Stimulated activated CD8-positive, alpha-beta memory T cell treated with anti-CD3 and anti-CD28 coated beads, Interleukin-7, amount 100 ng/mL, for 48 hours (primary cell): ENCODE data around the gene DOK6.

Source experiments
- DNase-seq, 2 donors: peaks; one replicate each; pipeline ENCODE4 v3.0.0-alpha.2; 2020; ENCODE audit warnings: low read depth in 1 of 2; ENCODE audit errors: extremely low read depth in 1 of 2

Gene DOK6

GRCh38 chr18:69531973-69532372 lies 131.3 kb downstream of the DOK6 start:
- DNase-seq = no peak

DNA sequence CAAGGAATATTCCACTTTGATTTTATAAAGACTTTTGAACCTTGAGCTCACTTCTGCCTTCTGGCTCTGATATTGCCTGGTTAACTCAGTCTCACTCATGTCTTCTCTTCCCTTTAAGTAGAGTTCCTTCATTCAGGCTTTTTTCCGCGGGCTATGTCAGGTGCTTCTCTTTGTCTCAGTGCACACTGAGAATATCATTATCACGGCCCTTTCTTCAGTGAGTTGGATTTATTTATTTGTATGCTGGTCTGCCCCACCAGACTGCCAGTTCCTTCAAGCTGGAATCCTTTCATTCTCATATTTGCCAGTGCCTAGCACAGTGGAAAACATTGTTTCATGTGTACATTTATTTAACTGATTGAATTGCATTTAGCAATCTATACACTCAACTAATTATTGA lies 136.5 kb downstream of the DOK6 start:
- no peak for DNase-seq

DNA sequence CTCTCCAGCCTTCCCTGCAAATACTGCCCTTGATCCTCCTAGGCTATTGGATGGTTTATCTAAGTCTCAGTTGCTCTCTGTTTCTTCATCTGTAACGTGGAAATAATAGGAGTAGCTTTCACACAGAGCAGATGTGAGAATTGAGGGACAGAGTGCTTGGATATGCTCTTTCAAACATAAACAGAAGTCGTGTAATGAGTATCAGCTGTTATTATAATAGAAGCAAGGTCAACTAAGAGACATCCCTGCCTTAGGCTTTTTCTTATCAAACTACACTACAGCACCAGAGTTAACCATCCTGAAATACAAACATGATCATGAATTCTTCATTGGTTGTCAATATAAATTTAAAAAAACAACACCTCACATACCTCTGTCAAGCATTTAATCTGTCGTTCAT lies 138.2 kb downstream of the DOK6 start:
- no peak for DNase-seq

- DNase-seq = no peak
Observed at GRCh38 chr18:69539404-69539803, 138.7 kb downstream of the DOK6 start.

GRCh38 chr18:69556228-69556627 lies 155.5 kb downstream of the DOK6 start:
- DNase-seq = no peak

DNA sequence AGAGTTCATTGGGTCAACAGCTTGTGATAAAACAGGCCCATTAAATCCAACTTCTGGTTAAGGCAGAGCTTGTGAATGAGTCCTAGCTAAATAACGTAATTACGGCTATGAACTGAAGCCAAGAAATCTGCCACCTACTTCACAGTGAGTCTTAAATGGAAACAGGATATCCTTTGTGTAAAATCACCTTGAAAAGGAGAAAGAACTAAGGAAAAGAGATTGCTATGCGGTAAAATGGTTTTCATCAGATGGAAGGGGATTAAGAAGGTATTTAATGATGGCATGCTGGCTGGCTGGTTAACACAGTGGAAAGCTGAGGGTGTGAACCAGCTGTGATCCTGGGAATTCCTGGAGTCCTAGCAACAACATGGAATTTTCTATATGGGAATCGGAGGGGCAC lies 156.6 kb downstream of the DOK6 start:
- no peak for DNase-seq

DNA sequence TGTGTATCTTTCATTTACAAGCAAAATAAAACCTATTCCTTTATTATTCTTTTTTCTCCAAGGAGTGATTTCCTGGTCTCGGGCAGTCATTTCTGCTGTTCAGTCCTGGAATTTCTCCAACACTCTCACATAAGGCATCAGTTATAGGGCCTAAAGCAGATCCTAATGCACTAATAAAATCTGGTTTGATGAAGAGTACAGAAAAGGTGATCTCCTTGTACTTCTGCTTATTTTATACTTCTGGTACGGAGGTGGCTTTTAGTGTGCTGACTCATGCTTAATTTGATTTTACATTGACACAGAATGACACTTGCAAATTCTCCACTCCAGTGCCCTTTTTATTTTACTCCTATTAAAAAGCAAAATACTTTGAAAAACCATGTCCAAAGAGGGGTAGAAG lies 157.4 kb downstream of the DOK6 start:
- no peak for DNase-seq

- DNase-seq = no peak
Observed at GRCh38 chr18:69559604-69560003, 158.9 kb downstream of the DOK6 start.

- DNase-seq = no peak
Observed at GRCh38 chr18:69564602-69565001, 163.9 kb downstream of the DOK6 start.

GRCh38 chr18:69567813-69568488 lies 167.3 kb downstream of the DOK6 start:
- DNase-seq = no peak

DNA sequence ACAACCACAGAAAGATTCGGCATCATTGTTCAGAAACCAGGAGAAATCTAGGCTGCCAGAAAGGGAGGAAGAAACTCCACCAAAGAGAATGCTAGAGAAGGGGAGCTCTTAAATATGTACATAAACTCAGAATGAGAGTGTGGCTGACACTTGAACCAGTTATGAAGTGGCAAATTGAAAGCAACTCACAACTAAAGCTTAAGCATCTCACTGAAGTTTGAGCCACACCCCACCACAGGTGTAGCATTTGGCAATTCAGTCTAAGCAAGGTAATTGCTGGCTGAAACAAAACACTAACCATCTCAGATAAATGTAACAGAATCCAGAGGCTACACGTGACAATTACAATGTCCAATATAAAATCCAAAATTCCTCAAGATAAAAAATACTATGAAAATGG lies 168.4 kb downstream of the DOK6 start:
- DNase-seq = no peak

DNA sequence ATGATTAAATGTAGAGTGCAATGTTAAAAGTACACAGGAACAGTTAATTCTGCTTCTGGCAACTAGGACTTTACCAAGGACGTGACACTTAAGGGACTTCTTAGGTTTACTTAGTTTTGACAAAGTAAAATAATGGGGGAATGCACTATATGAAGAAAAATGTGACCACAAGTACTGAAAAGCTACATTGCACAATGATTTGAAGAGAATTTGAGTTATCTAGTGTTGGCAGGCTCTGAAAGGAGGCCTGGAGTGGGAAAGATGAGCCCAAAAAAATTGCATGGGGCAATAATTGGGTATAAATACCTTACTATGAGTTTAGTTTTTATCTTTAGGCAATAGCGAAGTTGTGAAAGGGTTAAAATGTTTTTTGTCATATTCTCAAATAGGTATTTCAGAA lies 173.7 kb downstream of the DOK6 start:
- no peak for DNase-seq

- DNase-seq = no peak
Observed at GRCh38 chr18:69580107-69580506, 179.4 kb downstream of the DOK6 start.

GRCh38 chr18:69584429-69584828 lies 183.7 kb downstream of the DOK6 start:
- no peak for DNase-seq

- DNase-seq = no peak
Observed at GRCh38 chr18:69585696-69586095, 185.0 kb downstream of the DOK6 start.

DNA sequence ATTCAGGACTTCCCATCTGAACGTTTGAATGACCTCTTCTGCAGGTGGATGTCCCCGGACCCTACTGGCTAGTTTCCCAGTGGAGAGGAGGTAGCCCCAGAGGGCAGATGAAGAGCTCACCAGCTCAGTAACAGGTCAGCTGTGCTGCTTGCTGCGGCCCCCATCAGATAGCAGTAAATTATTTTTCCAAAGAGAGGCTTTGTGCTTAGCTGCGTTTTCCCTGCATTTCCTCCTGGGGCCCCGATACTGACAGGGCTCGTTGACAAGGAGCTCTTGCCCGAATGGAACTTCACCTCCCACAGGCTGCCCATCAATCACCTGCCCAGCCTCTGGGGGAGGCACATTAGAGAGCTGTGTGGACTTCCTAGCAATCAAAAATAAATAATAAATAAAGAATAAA lies 185.8 kb downstream of the DOK6 start:
- no peak for DNase-seq

DNA sequence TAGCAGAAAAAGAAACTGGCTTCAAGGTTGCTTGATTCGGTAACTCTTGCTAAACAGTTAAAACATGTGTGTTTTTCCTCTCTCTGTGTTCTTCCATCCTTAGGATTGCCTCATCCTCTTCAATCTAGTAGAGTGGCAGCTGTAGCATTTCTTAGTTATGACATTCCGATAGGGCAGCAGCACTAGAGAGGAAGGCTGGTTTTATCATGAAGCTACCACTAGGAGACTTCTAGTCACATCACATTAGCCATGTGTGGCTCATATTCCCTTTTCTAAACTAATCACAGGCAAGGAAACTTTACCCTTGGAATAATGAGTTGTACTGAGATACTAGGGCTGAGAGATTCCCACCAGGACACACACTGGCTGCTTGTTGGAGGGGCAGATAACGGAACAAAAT lies 187.6 kb downstream of the DOK6 start:
- DNase-seq = no peak

- DNase-seq = no peak
Observed at GRCh38 chr18:69590150-69590549, 189.5 kb downstream of the DOK6 start.

- DNase-seq = no peak
Observed at GRCh38 chr18:69596345-69596744, 195.7 kb downstream of the DOK6 start.

- no peak for DNase-seq
Observed at GRCh38 chr18:69597561-69597960, 196.9 kb downstream of the DOK6 start.

DNA sequence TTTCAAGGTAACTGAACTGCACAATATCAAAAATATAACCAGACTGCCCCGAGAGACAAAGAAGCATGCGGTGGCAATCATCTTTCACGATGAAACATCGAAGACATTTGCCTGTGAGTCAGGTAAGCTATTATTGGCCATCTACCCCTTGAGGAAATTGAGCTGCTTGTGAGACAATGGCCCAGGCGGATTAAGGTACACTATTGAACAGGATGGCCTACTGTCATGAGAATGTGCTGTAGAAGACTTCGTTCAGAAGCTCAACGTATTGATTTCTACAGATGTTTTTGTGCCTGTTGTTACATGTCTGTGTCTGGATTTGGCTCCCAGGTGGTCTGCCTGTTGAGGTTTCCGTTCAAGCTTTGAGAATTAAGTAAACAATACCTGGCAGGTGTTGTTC lies 198.7 kb downstream of the DOK6 start:
- DNase-seq = no peak

DNA sequence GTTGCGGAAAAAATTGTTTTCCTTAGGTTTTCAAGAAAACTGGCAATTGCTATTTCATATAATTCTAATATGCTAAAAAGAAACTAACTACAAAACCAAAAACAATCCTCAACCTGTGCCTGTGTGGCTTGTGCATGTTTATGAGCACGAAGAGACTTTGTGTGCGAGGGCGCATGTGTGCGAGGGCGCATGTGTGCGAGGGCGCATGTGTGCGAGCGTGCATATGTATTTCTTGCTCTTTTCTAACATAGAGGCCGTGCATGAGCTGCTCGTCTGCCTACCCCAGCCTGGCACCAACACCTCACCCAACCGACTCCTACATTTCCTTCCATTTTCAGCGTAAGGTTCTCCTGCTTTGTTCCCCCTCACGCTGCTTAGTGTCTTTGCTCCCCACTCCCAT lies 211.6 kb downstream of the DOK6 start:
- no peak for DNase-seq

GRCh38 chr18:69616114-69616513 lies 215.4 kb downstream of the DOK6 start:
- DNase-seq = no peak
